ENCODE results near the gene RASAL2. TPM values are rescaled to one million over a fixed set of nuclear protein-coding genes. Genes with fewer than 3 reads are reported as not detected.

The RASAL2 gene
- polyA plus RNA-seq, 1 experiment = 21.4 TPM

DNA sequence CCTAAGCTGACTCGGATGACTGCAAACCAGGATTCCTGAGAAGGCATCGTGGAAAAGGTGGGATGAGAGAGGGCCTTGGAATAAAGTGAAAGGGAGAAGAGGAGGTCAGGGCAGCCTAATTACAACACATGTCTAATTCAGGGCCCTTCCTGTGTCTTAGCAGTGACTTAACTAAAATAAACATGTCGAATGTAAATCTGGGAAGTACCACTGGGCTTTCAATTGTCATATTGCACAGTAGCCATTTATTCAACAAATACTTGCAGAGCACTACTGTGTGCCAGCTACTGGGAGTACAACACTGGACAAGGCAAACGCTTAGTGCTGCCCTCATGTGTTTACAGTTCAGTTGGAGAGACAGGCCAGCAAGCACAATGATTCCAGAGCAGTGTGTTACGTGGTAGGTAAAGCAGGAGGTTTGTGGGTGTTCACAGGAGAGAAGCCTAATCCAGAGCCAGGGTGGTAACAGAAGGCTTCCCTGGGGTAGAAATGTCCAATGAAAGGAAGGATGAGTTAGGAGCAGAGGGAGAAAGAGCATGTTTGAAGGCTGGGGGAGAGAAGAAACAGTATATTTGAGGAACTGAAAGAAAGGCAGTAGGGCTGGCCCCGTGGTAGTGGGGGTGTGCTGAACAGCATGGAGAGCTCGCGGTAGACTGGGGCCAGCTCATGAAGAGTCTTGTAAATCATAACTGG, 38.0 kb upstream of the RASAL2 start:
- no peaks in the 10 kb centered on the region for H3K27me3 ChIP-seq (ENCODE audit: control insufficient read depth, insufficient read depth, low read length)
- TF ChIP-seq, protein P1, sequence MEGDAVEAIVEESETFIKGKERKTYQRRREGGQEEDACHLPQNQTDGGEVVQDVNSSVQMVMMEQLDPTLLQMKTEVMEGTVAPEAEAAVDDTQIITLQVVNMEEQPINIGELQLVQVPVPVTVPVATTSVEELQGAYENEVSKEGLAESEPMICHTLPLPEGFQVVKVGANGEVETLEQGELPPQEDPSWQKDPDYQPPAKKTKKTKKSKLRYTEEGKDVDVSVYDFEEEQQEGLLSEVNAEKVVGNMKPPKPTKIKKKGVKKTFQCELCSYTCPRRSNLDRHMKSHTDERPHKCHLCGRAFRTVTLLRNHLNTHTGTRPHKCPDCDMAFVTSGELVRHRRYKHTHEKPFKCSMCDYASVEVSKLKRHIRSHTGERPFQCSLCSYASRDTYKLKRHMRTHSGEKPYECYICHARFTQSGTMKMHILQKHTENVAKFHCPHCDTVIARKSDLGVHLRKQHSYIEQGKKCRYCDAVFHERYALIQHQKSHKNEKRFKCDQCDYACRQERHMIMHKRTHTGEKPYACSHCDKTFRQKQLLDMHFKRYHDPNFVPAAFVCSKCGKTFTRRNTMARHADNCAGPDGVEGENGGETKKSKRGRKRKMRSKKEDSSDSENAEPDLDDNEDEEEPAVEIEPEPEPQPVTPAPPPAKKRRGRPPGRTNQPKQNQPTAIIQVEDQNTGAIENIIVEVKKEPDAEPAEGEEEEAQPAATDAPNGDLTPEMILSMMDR (IDR thresholded peaks at IDR 0.05; ENCODE audit: low read depth, low read length) = no peak
- no peaks in the 10 kb centered on the region for H3K9me3 ChIP-seq (ENCODE audit: control insufficient read depth, insufficient read depth, low read length)
- DNase-seq (ENCODE audit: low read depth, low spot score) = no peak
- ChIA-PET CTCF (interaction anchor here (1.2 kb wide), 1 partner anchor 24 kb away, joined by 3 read pairs; no protein-coding TSS in a partner anchor), POLR2A (no interaction called here)
- H3K27ac ChIP-seq (ENCODE audit: low read depth, low read length) = no peak overlapping the region
- H3K4me3 ChIP-seq (ENCODE audit: low read depth, low read length) = no peak overlapping the region

DNA sequence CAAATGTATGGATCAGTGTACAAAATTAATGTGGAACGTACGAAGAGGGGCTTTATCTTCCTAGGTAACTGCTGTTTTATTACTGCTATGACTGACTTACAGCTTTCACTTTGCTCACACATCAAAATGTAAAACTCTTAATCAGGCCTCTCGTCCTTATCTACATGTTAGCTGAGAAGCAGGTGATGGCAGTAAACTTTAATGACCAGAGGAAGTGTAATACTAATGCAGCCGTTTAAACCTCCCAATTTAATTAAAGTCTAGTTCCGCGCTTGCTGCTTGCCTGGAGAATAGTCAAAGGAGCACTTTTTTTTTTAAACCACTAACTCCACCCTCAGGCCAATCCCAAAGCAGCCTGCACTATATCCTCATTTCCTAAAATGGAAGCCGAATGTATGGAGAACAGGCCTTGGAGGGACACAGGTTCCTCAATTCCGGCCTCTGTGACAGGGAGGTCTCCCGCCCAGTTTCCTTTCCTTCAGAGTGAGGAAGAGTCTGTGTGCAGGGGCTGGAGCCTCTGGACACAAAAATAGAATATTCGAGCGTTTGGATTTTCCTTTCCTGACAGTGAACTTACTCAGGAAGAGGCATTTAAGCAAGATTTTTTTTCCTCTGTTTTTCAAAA, 36.7 kb upstream of the RASAL2 start:
- no peak overlapping the region for H3K27ac ChIP-seq (ENCODE audit: low read depth, low read length)
- ChIA-PET CTCF (no interaction called here), POLR2A (no interaction called here)

DNA sequence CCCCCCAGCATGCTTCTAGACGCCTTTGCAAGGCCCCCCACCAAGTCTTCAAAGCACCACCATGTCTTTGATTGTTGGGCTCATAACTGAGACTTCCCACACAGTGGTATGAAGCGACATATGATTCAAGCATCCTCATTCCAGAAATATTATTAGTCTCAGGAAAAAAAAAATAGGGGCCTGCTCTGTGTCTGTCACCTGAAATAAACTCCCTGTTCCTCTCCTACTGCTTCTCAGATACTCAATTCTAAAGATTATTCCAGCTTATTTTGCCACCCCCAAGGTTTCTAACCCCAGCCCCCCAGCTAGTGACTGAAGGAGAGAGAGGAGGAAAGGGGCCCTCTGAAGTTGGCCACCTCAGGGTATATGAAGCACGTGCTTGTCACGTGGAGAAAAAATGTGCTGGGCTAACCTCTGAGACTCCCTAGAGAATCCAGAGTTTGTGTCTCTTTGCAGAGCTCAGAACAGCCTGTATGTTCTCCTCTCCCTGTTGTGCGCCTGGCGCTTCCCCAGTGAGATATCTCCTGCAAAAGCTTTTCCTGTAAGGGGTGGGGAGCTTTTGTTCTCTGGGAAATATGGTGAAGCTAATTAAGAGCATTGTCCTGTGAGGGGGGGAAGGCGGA, 35.9 kb upstream of the RASAL2 start:
- ChIA-PET CTCF (interaction anchor here (0.5 to 1.4 kb wide), 2 partner anchors 26 to 250 kb away, joined by 3 to 6 read pairs; no protein-coding TSS in a partner anchor), POLR2A (no interaction called here)
- Histone ChIP-seq H3K27ac (ENCODE audit: low read depth, low read length) (no peak overlapping the region), H3K9me3 (ENCODE audit: control insufficient read depth, insufficient read depth, low read length) (no peaks in the 10 kb centered on the region), H3K27me3 (ENCODE audit: control insufficient read depth, insufficient read depth, low read length) (no peaks in the 10 kb centered on the region), H3K4me3 (ENCODE audit: low read depth, low read length) (no peak overlapping the region)
- no peak for DNase-seq (ENCODE audit: low read depth, low spot score)
- TF ChIP-seq, protein P1 (IDR thresholded peaks at IDR 0.05; ENCODE audit: low read depth, low read length) = no peak

More for the DNA sequence above, 36.7 kb upstream of the RASAL2 start:
- Histone ChIP-seq H3K9me3 (ENCODE audit: control insufficient read depth, insufficient read depth, low read length) (no peaks in the 10 kb centered on the region), H3K27me3 (ENCODE audit: control insufficient read depth, insufficient read depth, low read length) (no peaks in the 10 kb centered on the region), H3K4me3 (ENCODE audit: low read depth, low read length) (no peak overlapping the region)
- TF ChIP-seq, protein P1 (IDR thresholded peaks at IDR 0.05; ENCODE audit: low read depth, low read length) = no peak
- DNase-seq (ENCODE audit: low read depth, low spot score) = no peak

DNA sequence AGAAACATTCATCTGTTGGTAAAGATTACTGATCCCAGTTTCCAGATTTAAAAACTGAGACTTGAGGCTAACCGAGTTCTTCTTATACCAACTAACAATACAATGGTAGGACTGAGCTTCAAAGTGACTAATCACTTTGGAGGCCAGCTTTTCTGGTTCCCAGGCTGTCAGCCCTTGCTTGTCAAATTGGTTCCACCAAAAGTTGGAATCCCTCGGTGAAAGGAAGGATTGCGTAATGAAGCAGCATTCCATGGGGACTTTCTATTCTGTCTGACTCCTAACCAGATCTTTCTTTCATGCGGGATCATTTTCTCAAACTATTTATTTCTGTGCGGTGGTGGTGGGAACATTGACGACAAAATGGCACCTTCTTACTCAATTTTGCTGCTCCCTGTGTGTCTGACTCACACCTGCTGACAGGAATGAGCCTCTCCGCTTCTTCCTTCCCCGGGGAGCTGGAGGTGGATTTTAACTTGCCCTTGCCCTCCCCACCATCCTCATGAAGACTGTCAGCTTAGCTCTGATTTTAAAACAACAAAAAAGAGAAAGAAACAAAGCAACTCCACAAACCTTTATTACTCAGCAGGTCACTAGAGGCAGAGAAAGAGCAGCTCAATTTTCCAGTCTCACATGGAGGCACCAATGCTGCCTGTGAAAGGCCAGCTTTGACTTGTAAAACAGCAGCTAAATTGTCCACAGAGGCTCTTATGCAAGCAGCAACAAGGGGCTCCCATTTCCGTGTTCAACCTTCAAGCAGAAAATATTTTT, 32.9 kb upstream of the RASAL2 start:
- POLR2A ChIA-PET = no interaction called here
- Histone ChIP-seq H3K9me3 (ENCODE audit: control insufficient read depth, insufficient read depth, low read length) (no peaks in the 10 kb centered on the region), H3K27ac (ENCODE audit: low read depth, low read length) (no peak overlapping the region), H3K4me3 (ENCODE audit: low read depth, low read length) (peak overlapping the region; percentile 14), H3K27me3 (ENCODE audit: control insufficient read depth, insufficient read depth, low read length) (no peaks in the 10 kb centered on the region)
- CTCF ChIA-PET = interaction anchor here (0.6 to 1.6 kb wide), 9 partner anchors 10 to 1321 kb away, joined by 3 to 8 read pairs (median 5); partner anchors contain the start of gene RASAL2
- TF ChIP-seq, protein P1 (IDR thresholded peaks at IDR 0.05; ENCODE audit: low read depth, low read length) = no peak
- no peak for DNase-seq (ENCODE audit: low read depth, low spot score)

All from AG04450 (cell line).